ENCODE measurements around the gene ZBED2.

DNA sequence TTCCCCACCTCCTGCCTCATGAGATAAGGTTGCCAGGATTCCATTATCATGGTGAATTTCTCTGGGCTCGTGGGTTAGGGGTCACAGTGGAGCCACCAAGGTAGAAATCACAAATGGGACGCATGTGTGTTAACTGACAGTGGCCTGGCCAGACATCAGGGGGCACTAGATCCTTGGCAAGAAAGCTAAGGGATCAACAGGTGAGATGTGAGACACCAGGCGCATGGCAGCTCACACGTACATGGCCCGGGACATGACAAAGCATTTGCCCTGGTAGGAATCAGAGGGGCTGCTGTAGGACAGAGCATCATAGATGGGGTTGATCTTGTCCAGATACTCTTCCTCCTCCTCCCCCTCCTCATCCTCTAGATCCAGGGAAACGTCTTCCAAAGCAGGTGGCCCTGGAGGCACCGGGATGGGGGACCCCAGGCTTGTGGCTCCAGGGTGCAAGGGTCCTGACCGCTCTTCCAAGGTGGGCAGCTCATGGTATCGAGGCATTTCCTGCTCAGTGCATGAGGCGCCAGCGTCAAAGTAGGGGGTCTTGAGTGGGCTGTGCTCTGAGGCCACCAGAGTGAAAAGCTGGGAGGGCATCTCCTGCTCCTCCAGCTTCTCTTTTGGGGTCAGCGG lies 24.6 kb downstream of the ZBED2 start:
- TF ChIP-seq, protein P1, sequence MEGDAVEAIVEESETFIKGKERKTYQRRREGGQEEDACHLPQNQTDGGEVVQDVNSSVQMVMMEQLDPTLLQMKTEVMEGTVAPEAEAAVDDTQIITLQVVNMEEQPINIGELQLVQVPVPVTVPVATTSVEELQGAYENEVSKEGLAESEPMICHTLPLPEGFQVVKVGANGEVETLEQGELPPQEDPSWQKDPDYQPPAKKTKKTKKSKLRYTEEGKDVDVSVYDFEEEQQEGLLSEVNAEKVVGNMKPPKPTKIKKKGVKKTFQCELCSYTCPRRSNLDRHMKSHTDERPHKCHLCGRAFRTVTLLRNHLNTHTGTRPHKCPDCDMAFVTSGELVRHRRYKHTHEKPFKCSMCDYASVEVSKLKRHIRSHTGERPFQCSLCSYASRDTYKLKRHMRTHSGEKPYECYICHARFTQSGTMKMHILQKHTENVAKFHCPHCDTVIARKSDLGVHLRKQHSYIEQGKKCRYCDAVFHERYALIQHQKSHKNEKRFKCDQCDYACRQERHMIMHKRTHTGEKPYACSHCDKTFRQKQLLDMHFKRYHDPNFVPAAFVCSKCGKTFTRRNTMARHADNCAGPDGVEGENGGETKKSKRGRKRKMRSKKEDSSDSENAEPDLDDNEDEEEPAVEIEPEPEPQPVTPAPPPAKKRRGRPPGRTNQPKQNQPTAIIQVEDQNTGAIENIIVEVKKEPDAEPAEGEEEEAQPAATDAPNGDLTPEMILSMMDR (IDR thresholded peaks at IDR 0.05; ENCODE audit: poor library complexity), result no peak
- TF ChIP-seq EZH2 (IDR thresholded peaks at IDR 0.05; ENCODE audit: borderline replicate concordance) (no peak), EZH2phosphoT487 (IDR thresholded peaks at IDR 0.05; ENCODE audit: low read depth, severe bottlenecking, unreplicated experiment) (no peak)
